H1 (cell line): ENCODE data around the gene DNAI1. TPM values are rescaled to one million over a fixed set of nuclear protein-coding genes. Genes with fewer than 3 reads are reported as not detected.
A peak's percentile ranks its signal among the peaks of the same experiment; 100 is the strongest.

ENCODE experiments used
- CTCF ChIA-PET: fragments of 300-600 bp; sonication (Branson Sonifier 250); formaldehyde crosslinking; loops from one replicate; lab custom pipeline; 2021; ENCODE audit not compliant: partially characterized antibody; lab: Charles Lee
- POLR2A ChIA-PET: fragments of 300-600 bp; sonication (Branson Sonifier 250); formaldehyde crosslinking; loops from one replicate; lab custom pipeline; 2021; ENCODE audit warnings: inconsistent platforms; ENCODE audit not compliant: partially characterized antibody; lab: Charles Lee
- DNase-seq, 2 experiments: peaks; one replicate each; pipeline versions ENCODE4 v3.0.0 to v3.0.0-alpha.2; 2010 to 2022; ENCODE audit warnings: low spot score in 2 of 2, low read depth in 1 of 2, mixed read lengths in 1 of 2
- FAIRE-seq: peaks from 2 replicates; lab custom pipeline; 2011; peaks lifted over from hg19 to GRCh38; lab: Jason Lieb, UNC
- H2AFZ ChIP-seq: 2 replicates; pipeline ENCODE4 v1.8.1; 2012; ENCODE audit warnings: low read length, inconsistent platforms
- H2AK5ac ChIP-seq: 2 replicates; pipeline ENCODE4 v1.6.1; 2013; ENCODE audit warnings: low read depth, low read length
- H2BK120ac ChIP-seq: replicated peaks from 2 replicates; pipeline ENCODE3; 2013; ENCODE audit warnings: low read depth, low read length, inconsistent platforms
- H2BK12ac ChIP-seq: 2 replicates; pipeline ENCODE4 v1.6.1; 2013; ENCODE audit warnings: low read depth, low read length
- H2BK15ac ChIP-seq: 2 replicates; pipeline ENCODE4 v1.6.1; 2013; ENCODE audit warnings: low read length
- H2BK20ac ChIP-seq: 2 replicates; pipeline ENCODE4 v1.6.1; 2013; ENCODE audit warnings: low read length
- H2BK5ac ChIP-seq: 2 replicates; pipeline ENCODE4 v1.6.1; 2013; ENCODE audit warnings: low read depth, low read length
- H3K14ac ChIP-seq: 2 replicates; pipeline ENCODE4 v1.6.1; 2013; ENCODE audit warnings: inconsistent platforms; ENCODE audit not compliant: insufficient read length
- H3K18ac ChIP-seq: 2 replicates; pipeline ENCODE4 v1.6.1; 2013; ENCODE audit warnings: low read length; ENCODE audit errors: extremely low read depth
- H3K23ac ChIP-seq: 2 replicates; pipeline ENCODE4 v1.6.1; 2013; ENCODE audit warnings: inconsistent platforms; ENCODE audit not compliant: insufficient read length
- H3K23me2 ChIP-seq: 2 replicates; pipeline ENCODE4 v1.6.1; 2013; ENCODE audit warnings: low read depth, low read length
- H3K27ac ChIP-seq: 2 replicates; pipeline ENCODE4 v1.6.1; 2011; ENCODE audit warnings: low read depth, low read length, inconsistent platforms
- H3K27me3 ChIP-seq, 4 experiments: replicated peaks in 1 of 4; 1 replicate in 1 of 4; 2 replicates in 3 of 4; pipeline versions ENCODE4 v1.6.1 to v1.8.1; 2011 to 2013; ENCODE audit warnings: low read length in 3 of 4, mild to moderate bottlenecking in 3 of 4, inconsistent platforms in 2 of 4, mixed read lengths in 2 of 4, moderate library complexity in 1 of 4; ENCODE audit not compliant: control insufficient read depth in 3 of 4, insufficient read depth in 3 of 4; ENCODE audit errors: extremely low read depth in 1 of 4
- H3K36me3 ChIP-seq, 4 experiments: 2 replicates each; pipeline versions ENCODE4 v1.6.1 to v1.8.1; 2011 to 2013; ENCODE audit warnings: mild to moderate bottlenecking in 4 of 4, low read length in 3 of 4, moderate library complexity in 2 of 4, control low read depth in 1 of 4, inconsistent platforms in 1 of 4; ENCODE audit not compliant: insufficient read depth in 4 of 4, control insufficient read depth in 2 of 4
- H3K4ac ChIP-seq: replicated peaks from 2 replicates; pipeline ENCODE3; 2013; ENCODE audit warnings: low read length, low read depth, mixed read lengths, inconsistent platforms; ENCODE audit not compliant: insufficient read length
- H3K4me1 ChIP-seq, 4 experiments: replicated peaks in 1 of 4; 1 replicate in 1 of 4; 2 replicates in 3 of 4; pipeline versions ENCODE4 v1.6.1 to v1.8.1; 2011 to 2013; ENCODE audit warnings: low read length in 3 of 4, inconsistent platforms in 2 of 4, mixed read lengths in 1 of 4; ENCODE audit not compliant: insufficient read depth in 4 of 4, control insufficient read depth in 3 of 4
- H3K4me2 ChIP-seq, 2 experiments: 2 replicates each; pipeline versions ENCODE4 v1.6.1 to v1.8.1; 2011 to 2013; ENCODE audit warnings: low read depth in 2 of 2, low read length in 2 of 2, control low read depth in 1 of 2, inconsistent platforms in 1 of 2, mild to moderate bottlenecking in 1 of 2; ENCODE audit not compliant: insufficient read depth in 1 of 2
- H3K4me3 ChIP-seq, 4 experiments: fragments of 200-600, 300-600 bp in 1 of 4; sonication (generic), shearing (Covaris generic), sonication (Bioruptor Twin) in 1 of 4; 2 replicates each; pipeline versions ENCODE4 v1.5.1 to v1.8.1; 2011 to 2016; ENCODE audit warnings: low read length in 4 of 4, low read depth in 3 of 4, control low read depth in 2 of 4, inconsistent platforms in 2 of 4, mild to moderate bottlenecking in 2 of 4, mixed read lengths in 1 of 4, moderate library complexity in 1 of 4; ENCODE audit not compliant: insufficient read depth in 2 of 4; ENCODE audit errors: extremely low read depth in 1 of 4
- H3K56ac ChIP-seq: replicated peaks from 2 replicates; pipeline ENCODE3; 2013; ENCODE audit warnings: low read depth, mild to moderate bottlenecking, mixed read lengths, low read length, inconsistent platforms; ENCODE audit not compliant: insufficient read length
- H3K79me1 ChIP-seq: 2 replicates; pipeline ENCODE4 v1.6.1; 2013; ENCODE audit warnings: low read depth, low read length, control low read depth
- H3K79me2 ChIP-seq, 2 experiments: 2 replicates each; pipeline versions ENCODE4 v1.6.1 to v1.8.1; 2012 to 2013; ENCODE audit warnings: low read length in 2 of 2, mild to moderate bottlenecking in 2 of 2, inconsistent platforms in 1 of 2; ENCODE audit not compliant: insufficient read depth in 2 of 2, control insufficient read depth in 1 of 2
- H3K9ac ChIP-seq, 4 experiments: replicated peaks in 1 of 4; 1 replicate in 1 of 4; 2 replicates in 3 of 4; pipeline versions ENCODE4 v1.6.1 to v1.8.1; 2011 to 2013; ENCODE audit warnings: low read depth in 3 of 4, low read length in 3 of 4, control low read depth in 2 of 4, mild to moderate bottlenecking in 2 of 4, moderate library complexity in 2 of 4, inconsistent platforms in 1 of 4; ENCODE audit errors: extremely low read depth in 1 of 4
- H3K9me3 ChIP-seq, 2 experiments: 2 replicates each; pipeline versions ENCODE4 v1.6.1 to v1.8.1; 2012 to 2013; ENCODE audit warnings: mild to moderate bottlenecking in 2 of 2, moderate library complexity in 2 of 2, control low read depth in 1 of 2, inconsistent platforms in 1 of 2, low read depth in 1 of 2, low read length in 1 of 2, mixed read lengths in 1 of 2; ENCODE audit not compliant: insufficient read depth in 2 of 2
- H4K20me1 ChIP-seq, 2 experiments: replicated peaks in 1 of 2; 2 replicates each; pipeline versions ENCODE3 to v1.8.1; 2011 to 2013; ENCODE audit warnings: inconsistent platforms in 2 of 2, low read length in 2 of 2, mild to moderate bottlenecking in 1 of 2; ENCODE audit not compliant: insufficient read depth in 2 of 2, control insufficient read depth in 1 of 2
- H4K5ac ChIP-seq: 2 replicates; pipeline ENCODE4 v1.6.1; 2013; ENCODE audit warnings: low read length, low read depth, mixed read lengths, inconsistent platforms; ENCODE audit not compliant: insufficient read length
- H4K8ac ChIP-seq: 2 replicates; pipeline ENCODE4 v1.8.0; 2013; ENCODE audit warnings: mild to moderate bottlenecking, moderate library complexity, low read length, inconsistent platforms; ENCODE audit not compliant: insufficient read depth; ENCODE audit errors: extremely low read depth
- H4K91ac ChIP-seq: replicated peaks from 2 replicates; pipeline ENCODE3; 2013; ENCODE audit warnings: low read length, mixed read lengths, inconsistent platforms; ENCODE audit not compliant: insufficient read length
- ATF2 ChIP-seq: IDR thresholded peaks from 2 replicates; pipeline ENCODE4 v1.6.1; 2012; ENCODE audit warnings: low read length, inconsistent platforms
- PHF8 ChIP-seq: fragments of 200-600 bp; sonication (generic); conservative IDR thresholded peaks from 2 replicates; pipeline ENCODE4 v1.7.1; 2012; ENCODE audit warnings: low read depth, mild to moderate bottlenecking, inconsistent platforms, low read length, moderate library complexity
- SUZ12 ChIP-seq: fragments of 200-600 bp; sonication (generic); IDR thresholded peaks from 2 replicates; pipeline ENCODE4 v1.6.1; 2012; ENCODE audit warnings: mild to moderate bottlenecking, inconsistent platforms, low read length, moderate library complexity, mixed read lengths
- WGBS, 2 experiments: shearing (Covaris generic) in 1 of 2; methylation state at CpG; one replicate each; pipeline versions ENCODE4 v1.1.6 to v1.1.7; 2013 to 2015; ENCODE audit warnings: low lambda C conversion rate in 2 of 2, mixed read lengths in 2 of 2, inconsistent platforms in 1 of 2, low coverage in 1 of 2, missing lambda C conversion rate in 1 of 2; ENCODE audit not compliant: insufficient replicate concordance in 2 of 2, insufficient coverage in 1 of 2, insufficient read length in 1 of 2; ENCODE audit errors: extremely low coverage in 1 of 2, missing lambda C conversion rate in 1 of 2; 5-methylcytosine and 5-hydroxymethylcytosine counted together
- polyA plus RNA-seq, 7 experiments: library from polyadenylated mRNA; depleted of rRNA in 3 of 7; stranded (reverse) in 5 of 7; unstranded in 2 of 7; fragments of >200 nt in 5 of 7; fragments of 200-250 nt in 2 of 7; gene quantifications; 1 replicate in 5 of 7; 2 replicates in 1 of 7; 4 replicates in 1 of 7; pipeline versions ENCODE4 v1.2.1 to v1.2.3, GENCODE V29; 2011 to 2013; ENCODE audit warnings: missing spikeins in 2 of 7, mixed read lengths in 2 of 7
- total RNA-seq: library from RNA; stranded (reverse); fragmentation: NEBNext Ultra II Directional; extraction: Animal tissue kit (Norgen Biotek cat#: 25700); gene quantifications from 2 replicates; pipeline ENCODE4 v1.2.1, GENCODE V29; 2021

DNAI1 gene
- total and polyA plus RNA-seq, 2 of the 8 experiments (the other 6 are each of a cell fraction or from before 2014, with no cell fraction given) = 0.37 to 0.54 TPM

GRCh38 chr9:34522091-34522887 is 63.7 kb downstream of the DNAI1 start:
- TF ChIP-seq SUZ12 (peak; percentile 37; the same call in 1 of the 2 replicates), PHF8 (peak; percentile 39; the same call in 1 of the 2 replicates), ATF2 (no peak)
- peak overlapping the region; percentile 83 for H3K18ac ChIP-seq
- FAIRE-seq (no peak), DNase-seq (no peak)
- no peaks in the 10 kb centered on the region for H3K36me3 ChIP-seq
- peak overlapping the region; percentile 90 to 92 for H3K4me2 ChIP-seq
- no peak overlapping the region for H3K14ac ChIP-seq
- peak overlapping the region; percentile 56 to 78 (median 64) for H3K4me3 ChIP-seq
- H3K23ac ChIP-seq = no peak overlapping the region
- peak overlapping the region; percentile 60; the same call in 1 of the 2 replicates for H2BK5ac ChIP-seq
- no peak overlapping the region for H2BK120ac ChIP-seq
- H3K27me3 ChIP-seq = peaks cover 1 to 14% (median 11%) of the 10 kb centered on the region in 4 experiments; a peak in 6 of 7 replicates
- H2AFZ ChIP-seq = peak overlapping the region; percentile 57; the same call in 1 of the 2 replicates
- no peak overlapping the region for H4K5ac ChIP-seq
- CTCF ChIA-PET = interaction anchor here (0.7 to 6.2 kb wide), 10 partner anchors 9 to 85 kb away, joined by 3 to 50 read pairs (median 6); no protein-coding TSS in a partner anchor
- H2BK12ac ChIP-seq = peak overlapping the region; percentile 60; the same call in 1 of the 2 replicates
- no peak overlapping the region for H2BK20ac ChIP-seq
- H3K4ac ChIP-seq = peak overlapping the region; percentile 84
- H3K23me2 ChIP-seq = peaks cover 6% of the 10 kb centered on the region
- H4K8ac ChIP-seq = no peak overlapping the region; the same call in 1 of the 2 replicates
- no peaks in the 10 kb centered on the region for H3K9me3 ChIP-seq
- H2BK15ac ChIP-seq = peak overlapping the region; percentile 88
- H3K56ac ChIP-seq = no peak overlapping the region
- POLR2A ChIA-PET = interaction anchor here (1.6 kb wide), 1 partner anchor 12 kb away, joined by 3 read pairs; no protein-coding TSS in a partner anchor
- no peaks in the 10 kb centered on the region for H3K79me2 ChIP-seq
- peak overlapping the region; percentile 81 for H4K91ac ChIP-seq
- H3K79me1 ChIP-seq = no peaks in the 10 kb centered on the region
- peak overlapping the region in 3 of 4 experiments; percentile 28 to 63 (median 42); a peak in 5 of 7 replicates for H3K9ac ChIP-seq
- peaks cover 0 to 17% (median 8%) of the 10 kb centered on the region in 4 experiments; a peak in 6 of 7 replicates for H3K4me1 ChIP-seq
- H4K20me1 ChIP-seq = no peaks in the 10 kb centered on the region
- WGBS, 2 experiments = 22% methylated on average over 23 of the region's 31 CpGs; no CpG with 5 or more reads in 1 of the 2 experiments
- H2AK5ac ChIP-seq = peak overlapping the region; percentile 86
- no peak overlapping the region for H3K27ac ChIP-seq
